ENCODE results near the gene GRK5. TPM values are rescaled to one million over a fixed set of nuclear protein-coding genes. Genes with fewer than 3 reads are reported as not detected.

The GRK5 gene
- total RNA-seq, 2 donors from 2014 or later: 13.9 to 28.5 TPM

DNA sequence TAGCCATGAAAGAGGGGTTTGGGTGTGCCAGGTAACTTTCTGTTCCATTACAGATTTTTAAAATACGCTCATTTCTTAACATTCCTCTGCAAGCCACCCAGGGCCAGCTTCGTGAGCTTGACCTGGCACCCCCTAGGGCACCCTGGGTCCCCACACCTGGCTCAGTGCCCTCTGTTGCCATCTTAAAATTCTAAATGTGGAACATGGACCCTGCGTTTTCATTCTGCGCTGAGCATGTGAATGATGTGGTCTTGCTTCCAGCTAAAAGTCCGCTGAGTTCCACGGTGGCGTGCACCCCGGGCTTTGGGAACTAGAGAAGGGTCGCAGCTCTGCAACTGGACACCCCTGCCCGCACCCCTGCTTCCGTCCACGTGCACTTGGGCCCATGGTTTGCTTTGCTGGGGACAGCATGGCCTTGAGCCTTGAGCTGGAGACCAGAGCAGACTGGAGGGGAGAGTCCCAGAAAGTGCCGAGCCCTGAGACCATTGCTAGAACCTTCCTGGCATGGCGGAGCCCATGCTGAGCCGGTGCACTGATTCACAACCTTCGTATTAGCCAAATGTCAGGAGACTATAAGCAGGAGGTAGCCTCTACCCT is 244.0 kb downstream of the GRK5 start:
- Mint-ChIP-seq H3K36me3 (ENCODE audit: low read depth) (no peaks in the 10 kb centered on the region), H3K4me3 (no peak overlapping the region), H3K27ac (no peak overlapping the region), H3K4me1 (no peaks in the 10 kb centered on the region), H3K27me3 (no peaks in the 10 kb centered on the region)
- no peaks in the 10 kb centered on the region for H3K9me3 ChIP-seq (ENCODE audit: control insufficient read depth, low read length, poor library complexity, severe bottlenecking)
- DNase-seq (no peak), ATAC-seq (no peak)

- no peaks in the 10 kb centered on the region for H3K9me3 ChIP-seq (ENCODE audit: control insufficient read depth, low read length, poor library complexity, severe bottlenecking)
- Mint-ChIP-seq H3K27me3 (no peaks in the 10 kb centered on the region), H3K27ac (no peak overlapping the region), H3K4me3 (no peak overlapping the region), H3K4me1 (no peaks in the 10 kb centered on the region), H3K36me3 (ENCODE audit: low read depth) (no peaks in the 10 kb centered on the region)
- DNase-seq: no peak
- ATAC-seq: no peak
These were observed 245.0 kb downstream of the GRK5 start for GRCh38 chr10:119452396-119452795.

DNA sequence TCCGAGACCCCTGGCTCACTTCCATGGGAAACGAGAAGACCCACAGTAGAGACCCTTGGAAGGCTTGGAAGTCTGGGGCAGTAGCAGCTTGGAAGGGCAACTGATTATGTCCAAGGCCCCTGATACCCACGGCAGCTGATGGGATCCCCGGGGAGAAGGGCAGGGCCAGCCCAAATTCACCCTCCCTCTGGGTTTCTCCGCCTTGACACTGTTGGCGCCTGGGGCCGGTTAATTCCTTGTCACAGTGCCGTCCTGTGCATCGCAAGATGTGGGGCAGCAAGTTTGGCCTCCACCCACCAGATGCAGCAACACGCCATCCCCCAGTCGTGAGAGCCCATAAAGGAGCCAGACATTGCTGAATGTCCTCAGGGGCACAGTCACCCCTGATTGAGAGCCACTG is 245.9 kb downstream of the GRK5 start:
- no peak for ATAC-seq
- H3K9me3 ChIP-seq (ENCODE audit: control insufficient read depth, low read length, poor library complexity, severe bottlenecking): no peaks in the 10 kb centered on the region
- no peaks in the 10 kb centered on the region for H3K27me3 Mint-ChIP-seq
- no peaks in the 10 kb centered on the region for H3K36me3 Mint-ChIP-seq (ENCODE audit: low read depth)
- H3K4me3 Mint-ChIP-seq: no peak overlapping the region
- no peak for DNase-seq
- no peaks in the 10 kb centered on the region for H3K4me1 Mint-ChIP-seq
- no peak overlapping the region for H3K27ac Mint-ChIP-seq

DNA sequence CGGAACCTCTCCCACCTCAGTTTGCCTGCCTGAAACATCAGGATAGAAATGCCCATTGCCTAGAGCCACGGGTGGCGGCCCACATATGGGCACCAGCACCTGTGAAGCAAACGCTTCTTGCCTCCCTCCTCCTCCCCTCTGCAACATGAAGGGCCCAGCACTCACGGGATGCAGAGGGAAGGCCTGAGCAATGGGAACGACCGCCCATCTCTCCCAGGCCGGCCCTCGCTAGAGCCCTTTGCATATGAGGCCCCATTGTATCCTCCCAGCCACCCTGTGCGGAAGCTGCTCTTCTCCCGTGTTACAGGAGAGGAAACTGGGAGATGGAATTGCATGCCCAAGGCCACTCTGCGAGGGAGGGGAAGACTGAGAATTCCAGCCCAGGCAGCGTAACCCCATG is 246.9 kb downstream of the GRK5 start:
- no peak overlapping the region for H3K27ac Mint-ChIP-seq
- H3K36me3 Mint-ChIP-seq (ENCODE audit: low read depth): no peaks in the 10 kb centered on the region
- H3K4me1 Mint-ChIP-seq: no peaks in the 10 kb centered on the region
- H3K9me3 ChIP-seq (ENCODE audit: control insufficient read depth, low read length, poor library complexity, severe bottlenecking): no peaks in the 10 kb centered on the region
- ATAC-seq (no peak), DNase-seq (no peak)
- no peaks in the 10 kb centered on the region for H3K27me3 Mint-ChIP-seq
- no peak overlapping the region for H3K4me3 Mint-ChIP-seq

GRCh38 chr10:119454990-119455389 is 247.6 kb downstream of the GRK5 start:
- Mint-ChIP-seq H3K27ac (no peak overlapping the region), H3K4me3 (no peak overlapping the region)

GRCh38 chr10:119455609-119456434 is 248.5 kb downstream of the GRK5 start:
- ATAC-seq: no peak
- no peaks in the 10 kb centered on the region for H3K9me3 ChIP-seq (ENCODE audit: control insufficient read depth, low read length, poor library complexity, severe bottlenecking)
- peak overlapping the region; percentile 61 for H3K27ac Mint-ChIP-seq
- H3K36me3 Mint-ChIP-seq (ENCODE audit: low read depth): no peaks in the 10 kb centered on the region
- no peaks in the 10 kb centered on the region for H3K27me3 Mint-ChIP-seq
- H3K4me3 Mint-ChIP-seq: no peak overlapping the region
- H3K4me1 Mint-ChIP-seq: peaks cover 3% of the 10 kb centered on the region
- no peak for DNase-seq

More at GRCh38 chr10:119454990-119455389, 247.6 kb downstream of the GRK5 start:
- DNase-seq (no peak), ATAC-seq (no peak)
- Mint-ChIP-seq H3K4me1 (no peaks in the 10 kb centered on the region), H3K27me3 (no peaks in the 10 kb centered on the region), H3K36me3 (ENCODE audit: low read depth) (no peaks in the 10 kb centered on the region)
- no peaks in the 10 kb centered on the region for H3K9me3 ChIP-seq (ENCODE audit: control insufficient read depth, low read length, poor library complexity, severe bottlenecking)

DNA sequence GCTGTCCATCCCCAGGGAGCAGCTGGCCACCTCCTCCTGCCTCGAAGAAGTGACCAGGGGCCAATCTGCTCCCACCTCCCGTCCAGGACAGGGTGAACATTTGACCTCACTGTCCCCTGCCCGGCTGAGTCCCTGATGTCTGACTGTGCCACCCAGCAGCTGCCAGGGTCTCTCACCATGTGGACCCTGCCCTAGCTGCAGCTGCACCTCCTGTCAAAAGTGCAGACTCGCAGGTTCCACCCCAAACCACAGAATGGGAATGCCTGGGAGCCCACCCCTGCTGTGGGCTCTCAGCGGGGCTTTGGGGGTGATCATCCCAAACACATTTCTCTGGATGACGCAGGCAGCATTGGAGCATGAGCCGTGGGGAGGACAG is 249.1 kb downstream of the GRK5 start:
- Mint-ChIP-seq H3K36me3 (ENCODE audit: low read depth) (no peaks in the 10 kb centered on the region), H3K27ac (no peak overlapping the region), H3K4me3 (no peak overlapping the region), H3K4me1 (peaks cover 3% of the 10 kb centered on the region), H3K27me3 (no peaks in the 10 kb centered on the region)
- H3K9me3 ChIP-seq (ENCODE audit: control insufficient read depth, low read length, poor library complexity, severe bottlenecking): no peaks in the 10 kb centered on the region
- no peak for DNase-seq
- ATAC-seq: no peak

GRCh38 chr10:119457966-119458766 is 250.8 kb downstream of the GRK5 start:
- ATAC-seq: no peak
- Mint-ChIP-seq H3K27ac (peak overlapping the region; percentile 45), H3K4me1 (peaks cover 3% of the 10 kb centered on the region), H3K27me3 (no peaks in the 10 kb centered on the region), H3K36me3 (ENCODE audit: low read depth) (no peaks in the 10 kb centered on the region), H3K4me3 (no peak overlapping the region)
- no peak for DNase-seq
- H3K9me3 ChIP-seq (ENCODE audit: control insufficient read depth, low read length, poor library complexity, severe bottlenecking): no peaks in the 10 kb centered on the region

- Mint-ChIP-seq H3K4me1 (peaks cover 3% of the 10 kb centered on the region), H3K27me3 (no peaks in the 10 kb centered on the region), H3K27ac (peak overlapping the region; percentile 49), H3K36me3 (ENCODE audit: low read depth) (no peaks in the 10 kb centered on the region), H3K4me3 (no peak overlapping the region)
- no peak for ATAC-seq
- H3K9me3 ChIP-seq (ENCODE audit: control insufficient read depth, low read length, poor library complexity, severe bottlenecking): no peaks in the 10 kb centered on the region
- DNase-seq: no peak
These were observed 252.4 kb downstream of the GRK5 start for GRCh38 chr10:119459681-119460340.

DNA sequence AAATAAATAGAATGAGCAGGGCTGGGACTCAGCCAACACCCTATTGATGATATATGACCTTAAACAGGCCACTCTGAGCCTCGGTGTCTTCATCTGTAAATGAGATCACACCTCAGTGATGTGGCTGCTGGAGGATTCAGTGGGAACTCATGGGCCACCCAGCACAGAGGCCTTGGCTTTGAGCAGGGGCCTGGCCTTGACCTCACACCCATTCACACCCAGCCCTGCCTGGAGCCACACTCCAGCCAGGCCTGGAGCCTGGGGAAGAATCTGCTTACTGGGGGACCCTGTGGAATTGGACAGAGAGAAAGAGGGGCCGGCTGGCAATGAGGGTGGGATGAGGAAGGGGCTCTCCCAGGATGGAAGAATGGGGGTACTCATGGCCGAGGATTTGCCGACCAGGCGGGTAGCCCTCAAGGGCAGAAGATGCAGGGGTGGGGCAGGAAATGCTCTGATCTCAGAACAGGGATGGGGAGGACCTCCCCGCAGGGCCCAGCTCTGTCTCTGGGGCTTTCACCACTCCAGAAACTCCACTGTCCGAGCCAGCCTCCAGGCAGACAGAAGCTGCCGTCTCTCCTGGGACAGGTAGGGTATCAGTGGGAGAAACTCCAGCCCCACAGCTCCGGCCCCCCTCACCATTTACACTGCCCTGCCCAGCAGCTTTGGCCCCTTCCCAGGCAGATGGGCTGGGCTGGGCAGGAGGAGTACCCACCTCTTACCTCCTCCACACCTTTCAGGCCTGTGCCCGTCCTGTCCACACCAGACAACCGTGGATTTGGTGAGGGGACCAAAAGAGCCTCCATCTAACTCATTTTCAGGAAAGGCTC is 253.2 kb downstream of the GRK5 start:
- Mint-ChIP-seq H3K27ac (peak overlapping the region; percentile 49), H3K36me3 (ENCODE audit: low read depth) (no peaks in the 10 kb centered on the region), H3K4me1 (peaks cover 9% of the 10 kb centered on the region), H3K27me3 (no peaks in the 10 kb centered on the region), H3K4me3 (no peak overlapping the region)
- no peak for ATAC-seq
- DNase-seq: no peak
- no peaks in the 10 kb centered on the region for H3K9me3 ChIP-seq (ENCODE audit: control insufficient read depth, low read length, poor library complexity, severe bottlenecking)

DNA sequence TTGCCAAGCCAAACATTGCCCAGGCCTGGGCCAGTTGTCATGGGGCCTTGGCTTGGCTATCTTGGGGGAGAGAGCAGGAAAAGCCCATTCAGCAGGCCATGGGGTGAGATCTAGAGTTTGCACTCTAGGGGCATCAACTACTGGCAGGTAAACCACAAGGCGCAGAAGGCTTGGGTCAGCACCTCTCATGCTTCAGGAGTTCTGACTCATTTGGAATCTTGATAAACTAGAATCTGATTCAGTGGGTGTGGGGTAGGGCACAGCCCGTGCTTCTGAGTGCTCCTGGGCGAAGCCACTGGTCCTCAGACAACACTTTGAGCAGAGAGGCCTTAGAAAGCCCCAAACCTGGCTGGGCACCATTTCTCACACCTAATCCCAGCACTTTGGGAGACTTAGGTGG is 254.0 kb downstream of the GRK5 start:
- ATAC-seq: no peak

DNA sequence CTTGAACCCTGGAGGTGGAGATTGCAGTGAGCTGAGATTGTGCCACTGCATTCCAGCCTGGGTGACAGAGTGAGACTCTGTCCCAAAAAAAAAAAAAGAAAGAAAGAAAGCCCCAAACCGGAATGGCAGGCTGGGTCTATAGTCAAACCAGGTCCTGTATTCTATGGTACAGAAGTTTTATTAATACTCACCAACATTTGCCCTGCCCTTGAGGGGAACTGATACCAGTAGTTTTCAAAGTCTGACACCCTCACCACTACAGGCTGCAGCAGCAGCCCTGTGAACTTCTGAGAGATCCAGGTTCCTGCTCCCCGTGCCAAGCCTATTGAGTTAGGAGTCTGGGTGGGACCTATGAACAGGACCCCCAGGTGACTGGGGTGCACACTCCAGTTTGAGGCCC is 254.6 kb downstream of the GRK5 start:
- ATAC-seq: no peak
- Mint-ChIP-seq H3K4me1 (peaks cover 16% of the 10 kb centered on the region), H3K27me3 (no peaks in the 10 kb centered on the region), H3K36me3 (ENCODE audit: low read depth) (no peaks in the 10 kb centered on the region), H3K4me3 (no peak overlapping the region), H3K27ac (no peak overlapping the region)
- DNase-seq: no peak
- no peaks in the 10 kb centered on the region for H3K9me3 ChIP-seq (ENCODE audit: control insufficient read depth, low read length, poor library complexity, severe bottlenecking)

More for the DNA sequence above, 254.0 kb downstream of the GRK5 start:
- Mint-ChIP-seq H3K4me1 (peaks cover 14% of the 10 kb centered on the region), H3K27me3 (no peaks in the 10 kb centered on the region), H3K27ac (no peak overlapping the region), H3K36me3 (ENCODE audit: low read depth) (no peaks in the 10 kb centered on the region), H3K4me3 (no peak overlapping the region)
- DNase-seq: no peak
- H3K9me3 ChIP-seq (ENCODE audit: control insufficient read depth, low read length, poor library complexity, severe bottlenecking): no peaks in the 10 kb centered on the region

All from T-helper 17 cell (primary cell).